Bronchial epithelial cell (primary cell): ENCODE measurements around the gene AHNAK2. TPM values are rescaled to one million over a fixed set of nuclear protein-coding genes. Genes with fewer than 3 reads are reported as not detected.

Source experiments
- DNase-seq: peaks from one replicate; pipeline ENCODE4 v3.0.0-alpha.2; 2010; ENCODE audit warnings: low read depth
- FAIRE-seq: peaks from 2 replicates; lab custom pipeline; 2011; peaks lifted over from hg19 to GRCh38; lab: Jason Lieb, UNC
- H3K27me3 ChIP-seq: 2 replicates; pipeline ENCODE4 v1.5.1; 2011; ENCODE audit warnings: low read length; ENCODE audit not compliant: control insufficient read depth, insufficient read depth
- H3K36me3 ChIP-seq: 2 replicates; pipeline ENCODE4 v1.5.1; 2011; ENCODE audit warnings: low read length; ENCODE audit not compliant: control insufficient read depth, insufficient read depth
- H3K4me3 ChIP-seq: 2 replicates; pipeline ENCODE4 v1.5.1; 2011; ENCODE audit warnings: mild to moderate bottlenecking, low read depth, low read length, control low read depth
- total RNA-seq: library from RNA; depleted of rRNA; stranded (reverse); fragments of >200 nt; gene quantifications from 2 replicates; pipeline ENCODE4 v1.2.1, GENCODE V29; 2014
- TF ChIP-seq, protein P1 (sequence below): IDR thresholded peaks from 2 replicates; pipeline ENCODE4 v1.5.1; 2011; ENCODE audit warnings: mild to moderate bottlenecking, moderate library complexity, low read length, control low read depth, inconsistent platforms; ENCODE audit not compliant: insufficient read depth, severe bottlenecking

Gene AHNAK2
- total RNA-seq, 1 donor from 2014 or later = 367 TPM

- no peaks in the 10 kb centered on the region for H3K27me3 ChIP-seq
- DNase-seq = no peak
Observed at GRCh38 chr14:104939666-104940410, 38.3 kb downstream of the AHNAK2 start.

DNA sequence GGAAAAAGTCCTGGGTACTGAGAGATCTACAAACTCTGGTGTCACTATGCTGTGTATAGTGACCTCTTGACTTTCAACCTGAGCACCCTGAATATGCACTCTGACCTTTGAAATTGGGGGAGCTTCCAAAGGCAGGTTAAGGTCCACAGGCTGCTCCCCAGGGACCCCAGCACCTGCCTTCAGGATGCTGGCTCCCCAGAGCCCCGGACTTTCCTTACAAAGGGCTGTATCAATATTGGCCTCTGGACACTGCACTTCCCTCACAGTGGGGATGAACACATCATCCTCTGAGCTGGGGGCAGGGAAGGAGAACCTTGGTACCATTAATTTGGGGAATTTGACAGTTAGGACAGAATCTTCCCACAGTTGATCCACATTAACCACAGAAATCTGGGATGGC is 39.2 kb downstream of the AHNAK2 start:
- no peak for DNase-seq
- FAIRE-seq = no peak
- peaks cover 28% of the 10 kb centered on the region for H3K36me3 ChIP-seq
- no peak overlapping the region for H3K4me3 ChIP-seq
- H3K27me3 ChIP-seq = peaks cover 2% of the 10 kb centered on the region
- TF ChIP-seq, protein P1, sequence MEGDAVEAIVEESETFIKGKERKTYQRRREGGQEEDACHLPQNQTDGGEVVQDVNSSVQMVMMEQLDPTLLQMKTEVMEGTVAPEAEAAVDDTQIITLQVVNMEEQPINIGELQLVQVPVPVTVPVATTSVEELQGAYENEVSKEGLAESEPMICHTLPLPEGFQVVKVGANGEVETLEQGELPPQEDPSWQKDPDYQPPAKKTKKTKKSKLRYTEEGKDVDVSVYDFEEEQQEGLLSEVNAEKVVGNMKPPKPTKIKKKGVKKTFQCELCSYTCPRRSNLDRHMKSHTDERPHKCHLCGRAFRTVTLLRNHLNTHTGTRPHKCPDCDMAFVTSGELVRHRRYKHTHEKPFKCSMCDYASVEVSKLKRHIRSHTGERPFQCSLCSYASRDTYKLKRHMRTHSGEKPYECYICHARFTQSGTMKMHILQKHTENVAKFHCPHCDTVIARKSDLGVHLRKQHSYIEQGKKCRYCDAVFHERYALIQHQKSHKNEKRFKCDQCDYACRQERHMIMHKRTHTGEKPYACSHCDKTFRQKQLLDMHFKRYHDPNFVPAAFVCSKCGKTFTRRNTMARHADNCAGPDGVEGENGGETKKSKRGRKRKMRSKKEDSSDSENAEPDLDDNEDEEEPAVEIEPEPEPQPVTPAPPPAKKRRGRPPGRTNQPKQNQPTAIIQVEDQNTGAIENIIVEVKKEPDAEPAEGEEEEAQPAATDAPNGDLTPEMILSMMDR = no peak

More at GRCh38 chr14:104939666-104940410, 38.3 kb downstream of the AHNAK2 start:
- FAIRE-seq = peak; percentile 72
- no peak overlapping the region for H3K4me3 ChIP-seq
- TF ChIP-seq, protein P1 = no peak
- H3K36me3 ChIP-seq = peaks cover 31% of the 10 kb centered on the region

GRCh38 chr14:104938436-104938835 is 39.7 kb downstream of the AHNAK2 start:
- Histone ChIP-seq H3K36me3 (peaks cover 25% of the 10 kb centered on the region), H3K27me3 (peaks cover 2% of the 10 kb centered on the region), H3K4me3 (no peak overlapping the region)
- FAIRE-seq = peak; percentile 28
- no peak for DNase-seq
- TF ChIP-seq, protein P1 = no peak

DNA sequence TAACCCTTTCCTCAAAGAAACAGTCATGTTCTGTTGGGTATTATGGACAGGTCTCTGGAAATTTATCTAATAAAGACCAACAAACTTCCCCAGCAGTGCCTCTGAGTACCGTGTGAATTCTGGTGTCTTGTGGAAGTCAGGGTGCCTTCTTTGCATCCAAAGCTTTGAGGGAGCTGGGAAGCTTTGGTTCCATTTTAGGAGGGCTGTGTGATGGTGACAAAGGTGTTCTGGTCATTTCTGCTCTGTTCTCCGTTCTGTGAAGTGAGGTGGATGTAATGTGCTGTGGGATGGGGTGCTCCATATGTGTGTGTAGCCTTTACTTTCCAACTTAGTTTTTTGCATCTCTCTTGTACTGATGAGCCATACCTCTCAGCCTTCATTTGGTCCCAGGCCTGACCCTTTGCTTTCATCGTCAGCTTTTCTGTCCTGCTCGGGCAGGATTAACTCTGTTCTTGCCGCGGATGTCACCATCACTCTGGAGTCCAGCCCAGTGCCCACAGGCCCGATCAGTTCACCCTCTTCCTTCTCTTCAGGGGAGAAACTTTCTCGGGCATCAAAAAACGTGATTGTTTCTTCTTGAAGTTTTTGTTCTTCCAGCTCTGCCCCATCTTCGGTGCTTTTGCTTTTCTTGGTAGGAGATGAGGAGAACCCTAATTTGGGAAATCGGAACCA is 40.3 kb downstream of the AHNAK2 start:
- TF ChIP-seq, protein P1 = no peak
- Histone ChIP-seq H3K4me3 (no peak overlapping the region), H3K27me3 (peaks cover 2% of the 10 kb centered on the region), H3K36me3 (peaks cover 25% of the 10 kb centered on the region)
- no peak for DNase-seq
- no peak for FAIRE-seq

DNA sequence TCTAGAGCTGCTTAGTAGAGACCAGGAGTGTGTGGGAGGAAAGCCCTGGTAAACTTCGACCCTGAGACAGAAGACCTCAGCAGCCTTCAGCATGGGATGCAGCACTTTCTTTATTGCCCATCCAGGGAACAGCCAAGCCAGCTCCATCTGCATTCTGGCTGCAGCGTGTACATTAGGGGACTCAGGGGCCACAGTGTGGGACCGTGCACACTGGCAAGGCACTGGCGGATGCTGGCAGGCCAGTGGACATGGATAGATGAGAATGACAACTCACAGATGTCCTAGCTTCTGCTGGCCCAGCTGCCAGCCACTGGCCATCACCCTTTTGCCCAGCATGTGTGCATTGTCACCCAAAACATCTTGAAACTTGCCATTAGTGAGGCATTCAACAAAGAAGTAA is 41.0 kb downstream of the AHNAK2 start:
- peaks cover 23% of the 10 kb centered on the region for H3K36me3 ChIP-seq
- DNase-seq = no peak
- H3K4me3 ChIP-seq = no peak overlapping the region
- peaks cover 4% of the 10 kb centered on the region for H3K27me3 ChIP-seq
- TF ChIP-seq, protein P1 = no peak
- FAIRE-seq = no peak
